ENCODE data around the gene AOX1.
A peak's percentile ranks its signal among the peaks of the same experiment; 100 is the strongest.

DNA sequence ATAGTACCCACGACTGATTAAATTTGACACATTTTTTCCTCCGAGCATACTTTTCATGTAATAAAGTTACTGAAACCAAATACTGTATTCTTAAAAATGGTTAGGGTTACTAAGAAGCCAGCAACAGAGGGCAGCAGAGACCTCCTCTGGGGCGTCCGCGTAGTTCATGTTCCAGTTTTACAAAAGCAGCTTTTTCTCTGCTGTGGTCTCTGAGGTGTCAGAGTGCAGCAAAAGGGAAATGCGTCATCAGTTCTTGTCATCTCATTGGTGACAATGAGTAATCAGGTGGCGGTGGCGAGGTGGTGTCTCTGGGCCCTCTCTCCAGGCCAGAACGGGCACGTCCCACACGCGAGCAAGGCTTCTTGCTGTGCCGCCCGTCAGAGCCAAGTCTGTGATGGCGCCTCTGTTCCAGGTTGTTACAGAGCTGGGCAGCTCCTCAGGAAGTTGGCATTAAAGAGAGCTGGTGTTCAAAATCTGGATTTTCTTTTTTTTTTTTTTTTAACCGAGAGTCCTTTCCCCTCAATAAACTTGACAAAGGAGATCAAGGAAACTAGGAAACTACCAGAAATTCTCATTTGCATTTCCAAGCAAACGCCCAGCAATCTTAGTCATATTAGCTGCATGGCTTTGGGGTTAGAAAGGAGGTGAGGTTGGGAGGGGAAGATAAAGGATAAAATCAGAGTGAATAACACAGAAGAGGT is 127.3 kb downstream of the AOX1 start:
- TF ChIP-seq, protein P1, sequence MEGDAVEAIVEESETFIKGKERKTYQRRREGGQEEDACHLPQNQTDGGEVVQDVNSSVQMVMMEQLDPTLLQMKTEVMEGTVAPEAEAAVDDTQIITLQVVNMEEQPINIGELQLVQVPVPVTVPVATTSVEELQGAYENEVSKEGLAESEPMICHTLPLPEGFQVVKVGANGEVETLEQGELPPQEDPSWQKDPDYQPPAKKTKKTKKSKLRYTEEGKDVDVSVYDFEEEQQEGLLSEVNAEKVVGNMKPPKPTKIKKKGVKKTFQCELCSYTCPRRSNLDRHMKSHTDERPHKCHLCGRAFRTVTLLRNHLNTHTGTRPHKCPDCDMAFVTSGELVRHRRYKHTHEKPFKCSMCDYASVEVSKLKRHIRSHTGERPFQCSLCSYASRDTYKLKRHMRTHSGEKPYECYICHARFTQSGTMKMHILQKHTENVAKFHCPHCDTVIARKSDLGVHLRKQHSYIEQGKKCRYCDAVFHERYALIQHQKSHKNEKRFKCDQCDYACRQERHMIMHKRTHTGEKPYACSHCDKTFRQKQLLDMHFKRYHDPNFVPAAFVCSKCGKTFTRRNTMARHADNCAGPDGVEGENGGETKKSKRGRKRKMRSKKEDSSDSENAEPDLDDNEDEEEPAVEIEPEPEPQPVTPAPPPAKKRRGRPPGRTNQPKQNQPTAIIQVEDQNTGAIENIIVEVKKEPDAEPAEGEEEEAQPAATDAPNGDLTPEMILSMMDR (conservative IDR thresholded peaks at IDR 0.05; ENCODE audit: low read depth in 2 of 2) = peak; percentile 86 to 89
- TF ChIP-seq ZNF114 (CRISPR knock-in tag; IDR thresholded peaks at IDR 0.05) (no peak), EZH2phosphoT487 (IDR thresholded peaks at IDR 0.05; ENCODE audit: unreplicated experiment) (no peak), POLR2AphosphoS5 (IDR thresholded peaks at IDR 0.05; ENCODE audit: low read depth) (peak; percentile 60), EZH2 (IDR thresholded peaks at IDR 0.05; ENCODE audit: low read depth, unreplicated experiment) (no peak), CREB1 (CRISPR knock-in tag; IDR thresholded peaks at IDR 0.05; ENCODE audit: low read depth) (peak; percentile 83), STAT1 (IDR thresholded peaks at IDR 0.05; ENCODE audit: unreplicated experiment) (no peak), NANOG (IDR thresholded peaks at IDR 0.05; ENCODE audit: borderline replicate concordance) (no peak), JUNB (IDR thresholded peaks at IDR 0.05; ENCODE audit: unreplicated experiment) (no peak), ZNF331 (CRISPR knock-in tag; IDR thresholded peaks at IDR 0.05; ENCODE audit: low read depth) (no peak)
- TF ChIP-seq, protein P2, sequence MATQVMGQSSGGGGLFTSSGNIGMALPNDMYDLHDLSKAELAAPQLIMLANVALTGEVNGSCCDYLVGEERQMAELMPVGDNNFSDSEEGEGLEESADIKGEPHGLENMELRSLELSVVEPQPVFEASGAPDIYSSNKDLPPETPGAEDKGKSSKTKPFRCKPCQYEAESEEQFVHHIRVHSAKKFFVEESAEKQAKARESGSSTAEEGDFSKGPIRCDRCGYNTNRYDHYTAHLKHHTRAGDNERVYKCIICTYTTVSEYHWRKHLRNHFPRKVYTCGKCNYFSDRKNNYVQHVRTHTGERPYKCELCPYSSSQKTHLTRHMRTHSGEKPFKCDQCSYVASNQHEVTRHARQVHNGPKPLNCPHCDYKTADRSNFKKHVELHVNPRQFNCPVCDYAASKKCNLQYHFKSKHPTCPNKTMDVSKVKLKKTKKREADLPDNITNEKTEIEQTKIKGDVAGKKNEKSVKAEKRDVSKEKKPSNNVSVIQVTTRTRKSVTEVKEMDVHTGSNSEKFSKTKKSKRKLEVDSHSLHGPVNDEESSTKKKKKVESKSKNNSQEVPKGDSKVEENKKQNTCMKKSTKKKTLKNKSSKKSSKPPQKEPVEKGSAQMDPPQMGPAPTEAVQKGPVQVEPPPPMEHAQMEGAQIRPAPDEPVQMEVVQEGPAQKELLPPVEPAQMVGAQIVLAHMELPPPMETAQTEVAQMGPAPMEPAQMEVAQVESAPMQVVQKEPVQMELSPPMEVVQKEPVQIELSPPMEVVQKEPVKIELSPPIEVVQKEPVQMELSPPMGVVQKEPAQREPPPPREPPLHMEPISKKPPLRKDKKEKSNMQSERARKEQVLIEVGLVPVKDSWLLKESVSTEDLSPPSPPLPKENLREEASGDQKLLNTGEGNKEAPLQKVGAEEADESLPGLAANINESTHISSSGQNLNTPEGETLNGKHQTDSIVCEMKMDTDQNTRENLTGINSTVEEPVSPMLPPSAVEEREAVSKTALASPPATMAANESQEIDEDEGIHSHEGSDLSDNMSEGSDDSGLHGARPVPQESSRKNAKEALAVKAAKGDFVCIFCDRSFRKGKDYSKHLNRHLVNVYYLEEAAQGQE (IDR thresholded peaks at IDR 0.05; ENCODE audit: unreplicated experiment) = no peak
- TF ChIP-seq, protein P3, sequence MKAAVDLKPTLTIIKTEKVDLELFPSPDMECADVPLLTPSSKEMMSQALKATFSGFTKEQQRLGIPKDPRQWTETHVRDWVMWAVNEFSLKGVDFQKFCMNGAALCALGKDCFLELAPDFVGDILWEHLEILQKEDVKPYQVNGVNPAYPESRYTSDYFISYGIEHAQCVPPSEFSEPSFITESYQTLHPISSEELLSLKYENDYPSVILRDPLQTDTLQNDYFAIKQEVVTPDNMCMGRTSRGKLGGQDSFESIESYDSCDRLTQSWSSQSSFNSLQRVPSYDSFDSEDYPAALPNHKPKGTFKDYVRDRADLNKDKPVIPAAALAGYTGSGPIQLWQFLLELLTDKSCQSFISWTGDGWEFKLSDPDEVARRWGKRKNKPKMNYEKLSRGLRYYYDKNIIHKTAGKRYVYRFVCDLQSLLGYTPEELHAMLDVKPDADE (IDR thresholded peaks at IDR 0.05) = no peak
- TF ChIP-seq, protein P4, sequence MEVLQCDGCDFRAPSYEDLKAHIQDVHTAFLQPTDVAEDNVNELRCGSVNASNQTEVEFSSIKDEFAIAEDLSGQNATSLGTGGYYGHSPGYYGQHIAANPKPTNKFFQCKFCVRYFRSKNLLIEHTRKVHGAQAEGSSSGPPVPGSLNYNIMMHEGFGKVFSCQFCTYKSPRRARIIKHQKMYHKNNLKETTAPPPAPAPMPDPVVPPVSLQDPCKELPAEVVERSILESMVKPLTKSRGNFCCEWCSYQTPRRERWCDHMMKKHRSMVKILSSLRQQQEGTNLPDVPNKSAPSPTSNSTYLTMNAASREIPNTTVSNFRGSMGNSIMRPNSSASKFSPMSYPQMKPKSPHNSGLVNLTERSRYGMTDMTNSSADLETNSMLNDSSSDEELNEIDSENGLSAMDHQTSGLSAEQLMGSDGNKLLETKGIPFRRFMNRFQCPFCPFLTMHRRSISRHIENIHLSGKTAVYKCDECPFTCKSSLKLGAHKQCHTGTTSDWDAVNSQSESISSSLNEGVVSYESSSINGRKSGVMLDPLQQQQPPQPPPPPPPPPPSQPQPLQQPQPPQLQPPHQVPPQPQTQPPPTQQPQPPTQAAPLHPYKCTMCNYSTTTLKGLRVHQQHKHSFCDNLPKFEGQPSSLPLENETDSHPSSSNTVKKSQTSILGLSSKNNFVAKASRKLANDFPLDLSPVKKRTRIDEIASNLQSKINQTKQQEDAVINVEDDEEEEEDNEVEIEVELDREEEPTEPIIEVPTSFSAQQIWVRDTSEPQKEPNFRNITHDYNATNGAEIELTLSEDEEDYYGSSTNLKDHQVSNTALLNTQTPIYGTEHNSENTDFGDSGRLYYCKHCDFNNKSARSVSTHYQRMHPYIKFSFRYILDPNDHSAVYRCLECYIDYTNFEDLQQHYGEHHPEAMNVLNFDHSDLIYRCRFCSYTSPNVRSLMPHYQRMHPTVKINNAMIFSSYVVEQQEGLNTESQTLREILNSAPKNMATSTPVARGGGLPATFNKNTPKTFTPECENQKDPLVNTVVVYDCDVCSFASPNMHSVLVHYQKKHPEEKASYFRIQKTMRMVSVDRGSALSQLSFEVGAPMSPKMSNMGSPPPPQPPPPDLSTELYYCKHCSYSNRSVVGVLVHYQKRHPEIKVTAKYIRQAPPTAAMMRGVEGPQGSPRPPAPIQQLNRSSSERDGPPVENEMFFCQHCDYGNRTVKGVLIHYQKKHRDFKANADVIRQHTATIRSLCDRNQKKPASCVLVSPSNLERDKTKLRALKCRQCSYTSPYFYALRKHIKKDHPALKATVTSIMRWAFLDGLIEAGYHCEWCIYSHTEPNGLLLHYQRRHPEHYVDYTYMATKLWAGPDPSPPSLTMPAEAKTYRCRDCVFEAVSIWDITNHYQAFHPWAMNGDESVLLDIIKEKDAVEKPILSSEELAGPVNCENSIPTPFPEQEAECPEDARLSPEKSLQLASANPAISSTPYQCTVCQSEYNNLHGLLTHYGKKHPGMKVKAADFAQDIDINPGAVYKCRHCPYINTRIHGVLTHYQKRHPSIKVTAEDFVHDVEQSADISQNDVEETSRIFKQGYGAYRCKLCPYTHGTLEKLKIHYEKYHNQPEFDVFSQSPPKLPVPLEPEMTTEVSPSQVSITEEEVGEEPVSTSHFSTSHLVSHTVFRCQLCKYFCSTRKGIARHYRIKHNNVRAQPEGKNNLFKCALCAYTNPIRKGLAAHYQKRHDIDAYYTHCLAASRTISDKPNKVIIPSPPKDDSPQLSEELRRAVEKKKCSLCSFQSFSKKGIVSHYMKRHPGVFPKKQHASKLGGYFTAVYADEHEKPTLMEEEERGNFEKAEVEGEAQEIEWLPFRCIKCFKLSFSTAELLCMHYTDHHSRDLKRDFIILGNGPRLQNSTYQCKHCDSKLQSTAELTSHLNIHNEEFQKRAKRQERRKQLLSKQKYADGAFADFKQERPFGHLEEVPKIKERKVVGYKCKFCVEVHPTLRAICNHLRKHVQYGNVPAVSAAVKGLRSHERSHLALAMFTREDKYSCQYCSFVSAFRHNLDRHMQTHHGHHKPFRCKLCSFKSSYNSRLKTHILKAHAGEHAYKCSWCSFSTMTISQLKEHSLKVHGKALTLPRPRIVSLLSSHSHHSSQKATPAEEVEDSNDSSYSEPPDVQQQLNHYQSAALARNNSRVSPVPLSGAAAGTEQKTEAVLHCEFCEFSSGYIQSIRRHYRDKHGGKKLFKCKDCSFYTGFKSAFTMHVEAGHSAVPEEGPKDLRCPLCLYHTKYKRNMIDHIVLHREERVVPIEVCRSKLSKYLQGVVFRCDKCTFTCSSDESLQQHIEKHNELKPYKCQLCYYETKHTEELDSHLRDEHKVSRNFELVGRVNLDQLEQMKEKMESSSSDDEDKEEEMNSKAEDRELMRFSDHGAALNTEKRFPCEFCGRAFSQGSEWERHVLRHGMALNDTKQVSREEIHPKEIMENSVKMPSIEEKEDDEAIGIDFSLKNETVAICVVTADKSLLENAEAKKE (CRISPR knock-in tag; IDR thresholded peaks at IDR 0.05) = no peak

Measured in GM23338 (cell line).